Measurements from ENCODE around the gene EFEMP2.

EFEMP2 gene

GRCh38 chr11:65872586-65873317 lies at the start of gene EFEMP2:
TSS of gene EFEMP2 (minus strand) at chr11:65872800. CDS start at chr11:65872354, 446 bp downstream.
- no peak for DNase-seq

- no peak for DNase-seq
These were observed 49.3 kb upstream of the EFEMP2 start for GRCh38 chr11:65921876-65922275.

GRCh38 chr11:65921033-65921555 lies 48.5 kb upstream of the EFEMP2 start:
- DNase-seq = no peak

- no peak for DNase-seq
These were observed 47.8 kb upstream of the EFEMP2 start for GRCh38 chr11:65920372-65920802.

GRCh38 chr11:65919573-65920371 lies 47.2 kb upstream of the EFEMP2 start:
- DNase-seq = peak; percentile 56

- DNase-seq = peak; percentile 99
These were observed 46.6 kb upstream of the EFEMP2 start, which contains the start of gene DRAP1 for GRCh38 chr11:65919141-65919572. TSS of gene DRAP1 (plus strand) at chr11:65919426. CDS start at chr11:65919502, 76 bp downstream.

- DNase-seq = no peak
These were observed 45.9 kb upstream of the EFEMP2 start, which contains the start of gene C11orf68 for GRCh38 chr11:65918211-65919140. TSS of gene C11orf68 (minus strand) at chr11:65919062. CDS start at chr11:65919031, 31 bp downstream.

- DNase-seq = no peak
These were observed 45.0 kb upstream of the EFEMP2 start for GRCh38 chr11:65917434-65918210.

GRCh38 chr11:65917077-65917433 lies 44.5 kb upstream of the EFEMP2 start:
- DNase-seq = no peak

GRCh38 chr11:65916391-65916790 lies 43.8 kb upstream of the EFEMP2 start:
- DNase-seq = no peak

- DNase-seq = no peak
These were observed 43.2 kb upstream of the EFEMP2 start for GRCh38 chr11:65915821-65916251.

GRCh38 chr11:65915101-65915820 lies 42.7 kb upstream of the EFEMP2 start:
- no peak for DNase-seq

GRCh38 chr11:65912845-65913244 lies 40.2 kb upstream of the EFEMP2 start:
- no peak for DNase-seq

GRCh38 chr11:65911682-65912568 lies 39.3 kb upstream of the EFEMP2 start:
- no peak for DNase-seq

- DNase-seq = no peak
These were observed 35.3 kb upstream of the EFEMP2 start for GRCh38 chr11:65907878-65908277.

- no peak for DNase-seq
These were observed 34.0 kb upstream of the EFEMP2 start for GRCh38 chr11:65906602-65907001.

GRCh38 chr11:65903715-65904114 lies 31.1 kb upstream of the EFEMP2 start:
- DNase-seq = no peak

GRCh38 chr11:65903068-65903481 lies 30.5 kb upstream of the EFEMP2 start:
- DNase-seq = no peak

- no peak for DNase-seq
These were observed 28.2 kb upstream of the EFEMP2 start for GRCh38 chr11:65900899-65901180.
